IMR-90 (cell line): ENCODE measurements around the gene RBBP6.

Source experiments
- CEBPB ChIP-seq: IDR thresholded peaks from 2 replicates; pipeline ENCODE4 v1.6.1; 2012; ENCODE audit warnings: low read depth, low read length, improper control_type of control experiment
- MAFK ChIP-seq: IDR thresholded peaks from 2 replicates; pipeline ENCODE4 v1.6.1; 2012; ENCODE audit warnings: low read depth, low read length, improper control_type of control experiment
- MXI1 ChIP-seq: IDR thresholded peaks from 2 replicates; pipeline ENCODE4 v1.6.1; 2012; ENCODE audit warnings: low read depth, mild to moderate bottlenecking, low read length, moderate library complexity, borderline replicate concordance
- POLR2A ChIP-seq: IDR thresholded peaks from 2 replicates; pipeline ENCODE4 v1.6.1; 2012; ENCODE audit warnings: mild to moderate bottlenecking, low read depth, low read length
- RCOR1 ChIP-seq: IDR thresholded peaks from 2 replicates; pipeline ENCODE4 v1.6.1; 2012; ENCODE audit warnings: mild to moderate bottlenecking, low read length, improper control_type of control experiment; ENCODE audit not compliant: insufficient replicate concordance
- SMC3 ChIP-seq: fragments of 150-350 bp; IDR thresholded peaks from 2 replicates; pipeline ENCODE4 v1.6.1; 2016; ENCODE audit warnings: low read depth, mild to moderate bottlenecking, antibody characterized with exemption, low read length, moderate library complexity
- TF ChIP-seq, protein P1 (sequence below): conservative IDR thresholded peaks from 2 replicates; pipeline ENCODE4 v1.5.1; 2012; ENCODE audit warnings: mild to moderate bottlenecking, low read depth, low read length, improper control_type of control experiment
- TF ChIP-seq, protein P2 (sequence below): fragments of 150-350 bp; IDR thresholded peaks from 2 replicates; pipeline ENCODE4 v1.6.1; 2017; ENCODE audit warnings: mild to moderate bottlenecking, antibody characterized with exemption, low read length, low read depth
- TF ChIP-seq, protein P3 (sequence below): fragments of 150-350 bp; IDR thresholded peaks from 2 replicates; pipeline ENCODE4 v1.6.1; 2016; ENCODE audit warnings: low read depth, mild to moderate bottlenecking, low read length, moderate library complexity, borderline replicate concordance

DNA sequence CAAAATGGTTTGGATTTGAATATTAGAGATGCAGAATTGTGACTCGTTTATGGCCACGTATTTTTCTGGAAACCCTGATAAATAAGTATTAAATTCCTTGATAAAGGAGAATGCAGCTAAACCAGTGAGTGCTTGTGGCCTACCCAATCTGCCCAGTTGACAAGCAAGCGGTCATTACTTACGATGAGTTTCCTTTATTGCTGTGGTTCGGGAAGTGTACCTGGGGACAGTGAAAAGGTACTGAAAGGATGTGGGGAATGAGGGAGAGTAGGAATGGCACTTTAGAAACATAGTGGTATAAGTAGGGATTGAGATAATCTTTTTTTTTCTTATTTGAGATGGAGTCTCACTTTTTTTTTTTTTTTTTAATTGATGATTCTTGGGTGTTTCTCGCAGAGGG lies 33.8 kb downstream of the RBBP6 start:
- TF ChIP-seq POLR2A: no peak
- TF ChIP-seq, protein P1, sequence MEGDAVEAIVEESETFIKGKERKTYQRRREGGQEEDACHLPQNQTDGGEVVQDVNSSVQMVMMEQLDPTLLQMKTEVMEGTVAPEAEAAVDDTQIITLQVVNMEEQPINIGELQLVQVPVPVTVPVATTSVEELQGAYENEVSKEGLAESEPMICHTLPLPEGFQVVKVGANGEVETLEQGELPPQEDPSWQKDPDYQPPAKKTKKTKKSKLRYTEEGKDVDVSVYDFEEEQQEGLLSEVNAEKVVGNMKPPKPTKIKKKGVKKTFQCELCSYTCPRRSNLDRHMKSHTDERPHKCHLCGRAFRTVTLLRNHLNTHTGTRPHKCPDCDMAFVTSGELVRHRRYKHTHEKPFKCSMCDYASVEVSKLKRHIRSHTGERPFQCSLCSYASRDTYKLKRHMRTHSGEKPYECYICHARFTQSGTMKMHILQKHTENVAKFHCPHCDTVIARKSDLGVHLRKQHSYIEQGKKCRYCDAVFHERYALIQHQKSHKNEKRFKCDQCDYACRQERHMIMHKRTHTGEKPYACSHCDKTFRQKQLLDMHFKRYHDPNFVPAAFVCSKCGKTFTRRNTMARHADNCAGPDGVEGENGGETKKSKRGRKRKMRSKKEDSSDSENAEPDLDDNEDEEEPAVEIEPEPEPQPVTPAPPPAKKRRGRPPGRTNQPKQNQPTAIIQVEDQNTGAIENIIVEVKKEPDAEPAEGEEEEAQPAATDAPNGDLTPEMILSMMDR: no peak
- TF ChIP-seq MAFK: no peak
- no peak for TF ChIP-seq RCOR1
- TF ChIP-seq MXI1: no peak
- no peak for TF ChIP-seq SMC3
- TF ChIP-seq, protein P2, sequence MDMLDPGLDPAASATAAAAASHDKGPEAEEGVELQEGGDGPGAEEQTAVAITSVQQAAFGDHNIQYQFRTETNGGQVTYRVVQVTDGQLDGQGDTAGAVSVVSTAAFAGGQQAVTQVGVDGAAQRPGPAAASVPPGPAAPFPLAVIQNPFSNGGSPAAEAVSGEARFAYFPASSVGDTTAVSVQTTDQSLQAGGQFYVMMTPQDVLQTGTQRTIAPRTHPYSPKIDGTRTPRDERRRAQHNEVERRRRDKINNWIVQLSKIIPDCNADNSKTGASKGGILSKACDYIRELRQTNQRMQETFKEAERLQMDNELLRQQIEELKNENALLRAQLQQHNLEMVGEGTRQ: no peak
- TF ChIP-seq, protein P3, sequence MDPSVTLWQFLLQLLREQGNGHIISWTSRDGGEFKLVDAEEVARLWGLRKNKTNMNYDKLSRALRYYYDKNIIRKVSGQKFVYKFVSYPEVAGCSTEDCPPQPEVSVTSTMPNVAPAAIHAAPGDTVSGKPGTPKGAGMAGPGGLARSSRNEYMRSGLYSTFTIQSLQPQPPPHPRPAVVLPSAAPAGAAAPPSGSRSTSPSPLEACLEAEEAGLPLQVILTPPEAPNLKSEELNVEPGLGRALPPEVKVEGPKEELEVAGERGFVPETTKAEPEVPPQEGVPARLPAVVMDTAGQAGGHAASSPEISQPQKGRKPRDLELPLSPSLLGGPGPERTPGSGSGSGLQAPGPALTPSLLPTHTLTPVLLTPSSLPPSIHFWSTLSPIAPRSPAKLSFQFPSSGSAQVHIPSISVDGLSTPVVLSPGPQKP: no peak
- TF ChIP-seq CEBPB: no peak
